ENCODE data around the gene C9orf152.

DNA sequence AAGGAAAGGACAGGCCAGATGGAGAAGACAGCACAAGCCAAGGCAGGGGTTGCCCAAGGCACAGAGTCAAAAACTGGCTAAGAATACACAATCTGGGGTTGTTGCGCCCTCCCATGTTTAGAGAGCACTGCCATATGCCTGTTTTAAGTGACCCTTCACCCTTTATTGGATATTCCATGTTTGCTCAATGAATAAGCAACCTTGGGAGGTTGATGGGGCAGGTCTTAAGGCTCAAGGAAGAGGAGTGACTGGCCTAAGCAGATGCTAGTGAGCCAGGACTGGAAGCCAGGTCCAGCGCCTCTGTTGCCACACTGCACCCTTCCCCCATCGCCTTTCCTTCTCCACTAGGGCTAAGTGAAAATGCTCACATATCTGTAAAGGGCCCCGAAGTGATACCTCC, 41.6 kb upstream of the C9orf152 start:
- TF ChIP-seq, protein P1, sequence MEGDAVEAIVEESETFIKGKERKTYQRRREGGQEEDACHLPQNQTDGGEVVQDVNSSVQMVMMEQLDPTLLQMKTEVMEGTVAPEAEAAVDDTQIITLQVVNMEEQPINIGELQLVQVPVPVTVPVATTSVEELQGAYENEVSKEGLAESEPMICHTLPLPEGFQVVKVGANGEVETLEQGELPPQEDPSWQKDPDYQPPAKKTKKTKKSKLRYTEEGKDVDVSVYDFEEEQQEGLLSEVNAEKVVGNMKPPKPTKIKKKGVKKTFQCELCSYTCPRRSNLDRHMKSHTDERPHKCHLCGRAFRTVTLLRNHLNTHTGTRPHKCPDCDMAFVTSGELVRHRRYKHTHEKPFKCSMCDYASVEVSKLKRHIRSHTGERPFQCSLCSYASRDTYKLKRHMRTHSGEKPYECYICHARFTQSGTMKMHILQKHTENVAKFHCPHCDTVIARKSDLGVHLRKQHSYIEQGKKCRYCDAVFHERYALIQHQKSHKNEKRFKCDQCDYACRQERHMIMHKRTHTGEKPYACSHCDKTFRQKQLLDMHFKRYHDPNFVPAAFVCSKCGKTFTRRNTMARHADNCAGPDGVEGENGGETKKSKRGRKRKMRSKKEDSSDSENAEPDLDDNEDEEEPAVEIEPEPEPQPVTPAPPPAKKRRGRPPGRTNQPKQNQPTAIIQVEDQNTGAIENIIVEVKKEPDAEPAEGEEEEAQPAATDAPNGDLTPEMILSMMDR (IDR thresholded peaks at IDR 0.05; ENCODE audit: insufficient read depth, low read length) = no peak
- no peak for TF ChIP-seq POLR2AphosphoS5 (IDR thresholded peaks at IDR 0.05; ENCODE audit: low read depth)
- TF ChIP-seq, protein P2, sequence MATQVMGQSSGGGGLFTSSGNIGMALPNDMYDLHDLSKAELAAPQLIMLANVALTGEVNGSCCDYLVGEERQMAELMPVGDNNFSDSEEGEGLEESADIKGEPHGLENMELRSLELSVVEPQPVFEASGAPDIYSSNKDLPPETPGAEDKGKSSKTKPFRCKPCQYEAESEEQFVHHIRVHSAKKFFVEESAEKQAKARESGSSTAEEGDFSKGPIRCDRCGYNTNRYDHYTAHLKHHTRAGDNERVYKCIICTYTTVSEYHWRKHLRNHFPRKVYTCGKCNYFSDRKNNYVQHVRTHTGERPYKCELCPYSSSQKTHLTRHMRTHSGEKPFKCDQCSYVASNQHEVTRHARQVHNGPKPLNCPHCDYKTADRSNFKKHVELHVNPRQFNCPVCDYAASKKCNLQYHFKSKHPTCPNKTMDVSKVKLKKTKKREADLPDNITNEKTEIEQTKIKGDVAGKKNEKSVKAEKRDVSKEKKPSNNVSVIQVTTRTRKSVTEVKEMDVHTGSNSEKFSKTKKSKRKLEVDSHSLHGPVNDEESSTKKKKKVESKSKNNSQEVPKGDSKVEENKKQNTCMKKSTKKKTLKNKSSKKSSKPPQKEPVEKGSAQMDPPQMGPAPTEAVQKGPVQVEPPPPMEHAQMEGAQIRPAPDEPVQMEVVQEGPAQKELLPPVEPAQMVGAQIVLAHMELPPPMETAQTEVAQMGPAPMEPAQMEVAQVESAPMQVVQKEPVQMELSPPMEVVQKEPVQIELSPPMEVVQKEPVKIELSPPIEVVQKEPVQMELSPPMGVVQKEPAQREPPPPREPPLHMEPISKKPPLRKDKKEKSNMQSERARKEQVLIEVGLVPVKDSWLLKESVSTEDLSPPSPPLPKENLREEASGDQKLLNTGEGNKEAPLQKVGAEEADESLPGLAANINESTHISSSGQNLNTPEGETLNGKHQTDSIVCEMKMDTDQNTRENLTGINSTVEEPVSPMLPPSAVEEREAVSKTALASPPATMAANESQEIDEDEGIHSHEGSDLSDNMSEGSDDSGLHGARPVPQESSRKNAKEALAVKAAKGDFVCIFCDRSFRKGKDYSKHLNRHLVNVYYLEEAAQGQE (IDR thresholded peaks at IDR 0.05; ENCODE audit: insufficient replicate concordance, low read depth) = no peak

All from HL-60 (cell line).